ENCODE results near the gene KRTAP4-6. TPM values are rescaled to one million over a fixed set of nuclear protein-coding genes. Genes with fewer than 3 reads are reported as not detected.
"Not testable (repeated sequence)": the region's sequence is repeated elsewhere in the genome, so short reads cannot be mapped to it uniquely, and the experiment has no call there.

KRTAP4-6 gene
- polyA plus RNA-seq, 3 donors = not detected

DNA sequence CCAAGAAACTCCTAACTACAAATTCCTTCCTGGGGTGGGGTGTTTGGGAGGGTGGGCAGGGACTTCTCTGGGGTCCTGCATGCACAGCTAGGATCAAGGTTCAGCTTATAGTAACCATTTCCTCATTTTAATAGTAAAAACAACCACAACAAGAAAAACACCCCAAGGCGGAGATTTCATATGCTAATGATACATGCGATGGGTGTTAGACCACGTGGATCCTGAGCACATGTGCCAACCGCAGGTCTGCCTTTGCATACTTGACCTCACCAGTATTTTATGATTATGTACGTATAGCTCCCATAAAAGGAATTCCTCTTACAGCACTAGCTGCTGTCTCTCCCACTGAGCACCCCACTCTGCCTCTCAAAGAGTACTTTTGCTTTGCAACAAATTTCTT lies 24.0 kb downstream of the KRTAP4-6 start:
- no peak for DNase-seq (ENCODE audit: extremely low read depth in 1 of 11, low read depth in 9 of 11, low spot score in 4 of 11)

DNA sequence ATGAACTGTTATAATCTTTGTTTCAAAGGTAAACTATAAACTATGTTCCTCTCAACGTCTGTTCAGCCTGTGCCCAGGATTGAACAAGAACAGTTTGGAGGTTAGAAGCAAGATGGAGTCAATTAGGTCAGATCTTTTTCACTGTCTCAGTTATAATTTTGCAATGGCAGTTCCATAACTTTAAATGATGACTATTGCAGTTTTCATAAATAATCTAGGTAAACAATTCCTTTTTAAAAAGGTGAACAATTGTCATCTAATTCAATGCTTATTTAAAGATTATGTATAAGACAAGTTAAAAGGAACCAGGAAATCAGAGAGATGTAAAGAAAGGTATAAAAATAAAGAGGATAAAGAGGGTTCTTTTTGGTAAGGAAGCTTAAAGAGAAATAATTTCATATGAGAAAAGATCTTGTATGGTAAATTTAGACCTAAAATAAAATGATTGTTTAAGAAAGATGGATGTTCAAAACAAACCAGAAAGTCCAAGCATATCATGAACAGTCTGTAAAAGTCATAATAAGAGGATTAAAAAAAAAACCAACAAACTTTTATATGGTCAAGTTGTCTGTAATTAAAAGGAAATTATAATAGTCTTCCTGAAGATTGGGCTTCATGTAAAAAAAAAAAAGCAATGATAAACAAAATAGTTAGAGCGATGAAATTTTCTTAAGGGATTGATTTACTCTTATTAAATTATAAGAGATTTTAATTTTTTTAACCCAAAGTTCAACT lies 29.0 kb downstream of the KRTAP4-6 start:
- no peak for DNase-seq (ENCODE audit: extremely low read depth in 1 of 11, low read depth in 9 of 11, low spot score in 4 of 11)

DNA sequence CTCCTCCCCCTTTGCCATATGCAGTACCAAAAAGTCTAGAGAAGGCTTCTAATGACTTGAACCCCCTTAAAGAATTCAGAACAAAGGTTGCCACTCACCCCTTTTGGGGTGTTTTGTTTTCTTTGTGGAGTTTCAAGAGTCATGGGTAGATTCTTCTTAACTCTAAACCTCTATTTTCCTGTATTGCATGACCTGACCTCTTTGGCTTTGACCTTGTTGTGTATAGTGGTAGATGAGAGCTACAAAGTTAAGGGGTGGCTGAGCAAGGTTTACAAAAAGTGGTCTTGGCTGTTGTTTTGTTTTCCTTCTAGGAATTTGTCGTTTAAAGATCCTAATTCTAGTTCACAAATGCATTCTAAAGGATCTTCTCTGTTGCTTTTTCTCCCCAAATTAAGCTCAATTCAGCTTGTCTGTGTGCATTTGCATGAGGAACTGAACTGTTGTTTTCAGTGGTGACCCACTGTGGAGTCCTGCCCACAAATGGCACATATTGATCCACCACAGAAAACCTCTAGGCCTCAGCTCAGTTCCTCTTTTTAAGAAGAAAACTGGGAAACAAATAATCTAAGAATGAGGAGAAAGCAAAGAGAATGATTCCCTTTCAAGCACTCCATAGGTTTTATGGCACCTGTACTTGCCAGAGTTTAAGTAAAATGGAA lies 31.5 kb downstream of the KRTAP4-6 start:
- not testable (repeated sequence) for DNase-seq (ENCODE audit: extremely low read depth in 1 of 11, low read depth in 9 of 11, low spot score in 4 of 11)

DNA sequence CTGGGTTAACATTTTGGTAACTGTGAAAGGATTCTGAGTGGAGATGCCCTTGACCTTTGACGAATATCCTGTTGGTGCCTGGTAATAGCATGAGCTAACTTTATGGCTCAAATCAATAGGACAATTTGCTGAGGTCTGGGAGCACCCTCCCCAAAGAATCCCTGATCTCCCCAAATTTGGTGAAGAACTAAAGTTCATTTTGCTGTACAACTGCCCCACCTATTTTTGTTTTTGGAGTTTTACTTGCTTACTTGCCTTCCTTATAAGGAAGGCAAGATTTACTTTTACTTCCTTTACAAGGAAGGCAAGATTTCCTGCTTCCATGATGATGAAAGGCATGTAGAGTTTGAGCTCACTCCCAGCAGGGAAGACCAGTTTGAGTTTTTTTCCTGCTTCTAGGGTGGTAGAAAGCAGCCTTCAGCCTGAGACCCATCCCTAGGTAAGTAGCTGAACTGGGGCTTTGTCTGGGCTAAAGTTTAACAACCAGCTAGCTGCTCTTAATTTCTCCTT lies 32.3 kb downstream of the KRTAP4-6 start:
- no peak for DNase-seq (ENCODE audit: extremely low read depth in 1 of 11, low read depth in 9 of 11, low spot score in 4 of 11)

DNA sequence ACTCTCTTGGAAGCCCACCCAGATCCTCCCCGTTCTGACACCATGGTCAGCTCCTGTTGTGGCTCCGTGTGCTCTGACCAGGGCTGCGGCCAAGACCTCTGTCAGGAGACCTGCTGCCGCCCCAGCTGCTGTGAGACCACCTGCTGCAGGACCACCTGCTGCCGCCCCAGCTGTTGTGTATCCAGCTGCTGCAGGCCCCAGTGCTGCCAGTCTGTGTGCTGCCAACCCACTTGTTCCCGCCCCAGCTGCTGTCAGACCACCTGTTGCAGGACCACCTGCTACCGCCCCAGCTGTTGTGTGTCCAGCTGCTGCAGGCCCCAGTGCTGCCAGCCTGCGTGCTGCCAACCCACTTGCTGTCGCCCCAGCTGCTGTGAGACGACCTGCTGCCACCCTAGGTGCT lies 35.0 kb downstream of the KRTAP4-6 start, which contains the start of gene KRTAP4-9:
Gene KRTAP4-9 (plus strand): TSS at position 43 of the 400 bp plus-strand sequence. CDS start 0 bp downstream, at position 43.
- DNase-seq (ENCODE audit: extremely low read depth in 1 of 11, low read depth in 9 of 11, low spot score in 4 of 11) = not testable (repeated sequence)

DNA sequence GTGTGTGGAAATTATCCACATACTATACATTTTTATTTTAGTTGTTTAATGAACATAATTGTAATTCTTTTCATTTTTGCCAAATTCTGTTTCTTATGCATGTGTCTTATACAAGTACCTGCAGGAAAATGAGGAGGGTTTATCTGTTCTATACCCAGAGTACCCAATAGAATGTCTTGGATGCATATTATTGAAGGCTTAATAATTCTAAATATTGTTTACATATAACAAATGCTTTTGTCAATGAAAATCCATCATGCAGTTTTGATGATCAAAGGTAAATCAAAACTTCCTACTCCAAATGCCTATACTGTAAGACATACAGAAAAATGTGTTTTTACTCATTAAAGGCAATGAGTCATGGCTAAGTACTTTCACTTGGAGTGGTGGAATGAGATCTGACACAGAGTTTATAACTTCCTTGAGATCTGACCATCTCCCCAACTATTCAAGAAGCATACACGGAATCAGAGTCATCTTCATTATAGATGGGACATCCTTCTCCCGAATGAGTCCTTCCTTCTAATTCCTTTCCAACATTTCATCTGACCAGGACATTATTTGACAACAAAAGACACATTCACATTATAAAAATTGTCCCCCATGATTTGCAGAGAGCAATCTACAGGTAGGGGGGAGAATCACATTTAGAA lies 35.8 kb downstream of the KRTAP4-6 start:
- DNase-seq (ENCODE audit: extremely low read depth in 1 of 11, low read depth in 9 of 11, low spot score in 4 of 11) = not testable (repeated sequence)

DNA sequence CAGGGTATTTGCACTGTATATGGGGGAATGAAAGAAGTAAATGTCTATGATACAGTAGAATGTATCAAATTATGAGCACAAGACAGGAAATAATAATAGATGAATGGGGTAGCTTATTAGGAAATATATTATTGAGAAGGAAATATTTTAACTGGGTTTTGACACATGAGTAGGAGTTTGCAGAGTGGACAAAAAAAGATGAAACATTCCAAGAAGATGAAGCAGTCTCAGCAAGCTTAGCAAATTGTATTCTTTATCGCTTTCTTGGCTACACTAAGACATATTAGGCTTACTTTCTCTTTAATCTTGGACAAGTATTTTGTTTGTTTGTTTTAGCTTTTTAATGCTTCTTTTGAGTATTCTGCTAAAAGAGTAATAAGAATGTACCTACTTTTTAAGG lies 36.4 kb downstream of the KRTAP4-6 start:
- DNase-seq (ENCODE audit: extremely low read depth in 1 of 11, low read depth in 9 of 11, low spot score in 4 of 11) = no peak

DNA sequence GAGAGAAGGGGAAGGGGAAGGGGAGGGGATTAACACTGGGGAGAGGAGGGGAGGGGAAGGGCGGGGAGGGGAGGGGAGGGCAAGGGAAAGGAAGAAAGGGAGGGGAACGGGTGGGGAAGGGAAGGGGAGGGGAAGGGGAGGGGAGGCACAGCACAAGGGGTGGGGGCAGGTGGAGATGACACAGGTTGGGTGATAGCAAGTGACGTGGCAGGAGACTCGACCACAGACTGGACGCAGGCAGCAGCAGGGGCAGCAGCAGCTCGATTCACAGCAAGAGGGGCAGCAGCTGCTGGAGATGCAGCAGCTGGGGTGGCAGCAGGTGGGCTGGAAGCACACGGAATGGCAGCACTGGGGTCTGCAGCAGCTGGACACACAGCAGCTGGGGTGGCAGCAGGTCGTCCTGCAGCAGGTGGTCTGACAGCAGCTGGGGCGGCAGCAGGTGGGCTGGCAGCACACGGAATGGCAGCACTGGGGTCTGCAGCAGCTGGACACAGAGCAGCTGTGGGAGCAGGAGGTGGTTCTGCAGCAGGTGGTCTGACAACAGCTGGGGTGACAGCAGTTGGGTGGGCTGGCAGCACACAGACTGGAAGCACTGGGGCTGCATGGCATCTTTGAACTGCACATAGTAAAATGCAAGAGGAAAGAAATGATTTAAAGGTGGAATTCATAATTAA lies 38.6 kb downstream of the KRTAP4-6 start, which contains the start of gene KRTAP4-16:
Gene KRTAP4-16 (minus strand): TSS at position 624 of the 674 bp plus-strand sequence. CDS start 0 bp downstream, at position 624.
- DNase-seq (ENCODE audit: extremely low read depth in 1 of 11, low read depth in 9 of 11, low spot score in 4 of 11) = no peak

DNA sequence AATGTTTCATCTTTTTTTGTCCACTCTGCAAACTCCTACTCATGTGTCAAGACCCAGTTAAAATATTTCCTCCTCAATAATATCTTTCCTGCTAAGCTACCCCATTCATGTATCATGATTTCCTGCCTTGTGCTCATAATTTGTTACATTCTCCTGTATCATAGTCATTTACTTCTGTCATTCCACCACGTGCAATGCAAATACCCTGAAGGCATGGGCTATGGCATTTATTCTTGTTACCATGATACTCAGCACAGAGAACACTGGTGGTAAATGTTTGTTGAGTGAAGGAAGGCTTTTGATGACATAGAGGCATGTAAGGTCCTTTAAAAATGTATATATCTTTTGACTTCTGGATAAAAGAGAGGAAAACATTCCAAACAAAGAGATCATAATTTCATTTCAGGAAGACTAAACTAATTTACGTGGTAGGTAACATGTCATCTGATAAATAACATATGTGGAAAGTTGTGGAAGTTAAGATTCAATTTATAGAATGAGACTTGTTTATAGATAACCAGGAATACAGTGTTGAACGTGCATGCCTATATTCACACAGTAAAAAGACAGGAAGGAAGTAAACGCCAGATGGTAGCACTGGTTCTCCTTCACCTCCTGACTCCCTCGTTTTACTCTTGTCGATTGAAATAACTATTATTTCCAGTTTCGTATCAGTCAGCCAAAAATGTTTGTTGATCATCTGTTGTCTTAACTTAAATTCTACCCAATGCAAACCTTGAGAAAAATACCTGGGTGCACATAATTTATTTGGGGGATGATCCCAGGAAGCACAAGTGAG lies 40.5 kb downstream of the KRTAP4-6 start:
- not testable (repeated sequence) for DNase-seq (ENCODE audit: extremely low read depth in 1 of 11, low read depth in 9 of 11, low spot score in 4 of 11)

DNA sequence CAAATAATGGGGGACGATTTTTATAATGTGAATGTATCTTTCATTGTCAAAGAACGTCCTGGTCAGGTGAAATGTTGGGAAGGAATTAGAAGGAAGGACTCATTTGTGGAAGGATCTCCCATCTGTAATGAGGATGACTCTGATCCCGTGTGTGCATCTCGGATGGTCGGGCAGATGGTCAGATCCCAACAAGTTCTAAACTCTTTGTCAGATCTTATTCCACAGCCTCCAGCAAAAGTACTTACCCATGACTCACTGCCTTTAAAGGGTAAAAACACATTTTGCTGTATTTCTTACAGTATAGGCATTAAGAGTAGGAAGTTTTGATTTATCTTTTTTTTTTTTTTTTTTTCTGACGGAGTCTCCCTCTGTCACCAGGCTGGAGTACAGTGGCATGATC lies 41.9 kb downstream of the KRTAP4-6 start:
- DNase-seq (ENCODE audit: extremely low read depth in 1 of 11, low read depth in 9 of 11, low spot score in 4 of 11) = no peak

DNA sequence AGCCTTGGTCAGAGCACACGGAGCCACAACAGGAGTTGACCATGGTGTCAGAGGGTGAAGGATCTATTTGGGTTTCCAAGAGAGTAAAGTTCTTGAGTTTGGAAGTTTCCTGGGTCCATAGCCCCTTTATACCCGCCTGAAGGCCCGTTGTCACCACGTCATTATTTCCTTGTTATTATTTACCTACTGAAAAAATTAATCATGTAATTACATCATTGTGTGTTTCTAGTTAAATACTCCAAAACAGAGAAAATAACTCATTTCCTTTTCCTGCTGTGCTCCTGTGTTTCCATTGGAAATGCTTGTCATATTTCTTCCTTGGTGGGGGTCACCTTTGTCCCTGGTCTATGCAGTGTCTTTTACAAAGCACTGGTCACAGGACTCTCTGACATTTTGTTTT lies 42.3 kb downstream of the KRTAP4-6 start, which contains the start of gene KRTAP4-8:
Gene KRTAP4-8 (minus strand): TSS at position 101 of the 400 bp plus-strand sequence. CDS start 58 bp downstream, at position 43.
- no peak for DNase-seq (ENCODE audit: extremely low read depth in 1 of 11, low read depth in 9 of 11, low spot score in 4 of 11)

DNA sequence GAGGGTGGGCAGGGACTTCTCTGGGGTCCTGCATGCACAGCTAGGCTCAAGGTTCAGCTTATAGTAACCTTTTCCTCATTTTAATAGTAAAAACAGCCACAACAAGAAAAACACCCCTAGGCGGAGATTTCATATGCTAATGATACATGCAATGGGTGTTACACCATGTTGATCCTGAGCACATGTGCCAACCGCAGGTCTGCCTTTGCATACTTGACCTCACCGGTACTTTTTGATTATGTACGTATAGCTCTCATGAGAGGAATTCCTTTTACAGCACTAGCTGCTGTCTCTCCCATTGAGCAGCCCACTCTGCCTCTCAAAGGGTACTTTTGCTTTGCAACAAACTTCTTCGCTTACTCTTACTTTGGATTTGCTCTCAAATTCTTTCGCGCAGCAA lies 44.3 kb downstream of the KRTAP4-6 start:
- DNase-seq (ENCODE audit: extremely low read depth in 1 of 11, low read depth in 9 of 11, low spot score in 4 of 11) = no peak

Other genes starting within 250 kb of the KRTAP4-6 start
- gene KRT23, start 202.9 kb downstream of the KRTAP4-6 start, polyA plus RNA-seq (ENCODE audit: insufficient read length in 3 of 3) = 1 to 10 TPM in 1 of 3 donors, under 1 TPM in 2; 0.80 to 1.4 (median 0.94) TPM
- not detected for gene KRT39, start 173.6 kb downstream of the KRTAP4-6 start, polyA plus RNA-seq (ENCODE audit: insufficient read length in 3 of 3)
- gene KRT40, start 156.2 kb downstream of the KRTAP4-6 start, polyA plus RNA-seq (ENCODE audit: insufficient read length in 3 of 3) = not detected
- not detected for gene KRTAP3-3, start 146.4 kb downstream of the KRTAP4-6 start, polyA plus RNA-seq (ENCODE audit: insufficient read length in 3 of 3)
- gene KRTAP3-2, start 140.6 kb downstream of the KRTAP4-6 start, polyA plus RNA-seq (ENCODE audit: insufficient read length in 3 of 3) = not detected
- not detected for gene KRTAP3-1, start 131.4 kb downstream of the KRTAP4-6 start, polyA plus RNA-seq (ENCODE audit: insufficient read length in 3 of 3)
- gene KRTAP1-5, start 113.3 kb downstream of the KRTAP4-6 start, polyA plus RNA-seq (ENCODE audit: insufficient read length in 3 of 3) = not detected
- gene KRTAP1-4, start 110.3 kb downstream of the KRTAP4-6 start, polyA plus RNA-seq (ENCODE audit: insufficient read length in 3 of 3) = not detected
- not detected for gene KRTAP1-3, start 105.7 kb downstream of the KRTAP4-6 start, polyA plus RNA-seq (ENCODE audit: insufficient read length in 3 of 3)
- not detected for gene KRTAP1-1, start 99.1 kb downstream of the KRTAP4-6 start, polyA plus RNA-seq (ENCODE audit: insufficient read length in 3 of 3)
- not detected for gene KRTAP2-1, start 93.2 kb downstream of the KRTAP4-6 start, polyA plus RNA-seq (ENCODE audit: insufficient read length in 3 of 3)
- not detected for gene KRTAP2-2, start 85.3 kb downstream of the KRTAP4-6 start, polyA plus RNA-seq (ENCODE audit: insufficient read length in 3 of 3)
- gene KRTAP2-3, start 80.4 kb downstream of the KRTAP4-6 start, polyA plus RNA-seq (ENCODE audit: insufficient read length in 3 of 3) = not detected
- gene KRTAP2-4, start 74.7 kb downstream of the KRTAP4-6 start, polyA plus RNA-seq (ENCODE audit: insufficient read length in 3 of 3) = not detected
- gene KRTAP4-7, start 56.4 kb downstream of the KRTAP4-6 start, polyA plus RNA-seq (ENCODE audit: insufficient read length in 3 of 3) = not detected
- not detected for gene KRTAP4-8, start 42.4 kb downstream of the KRTAP4-6 start, polyA plus RNA-seq (ENCODE audit: insufficient read length in 3 of 3)
- not detected for gene KRTAP4-16, start 38.3 kb downstream of the KRTAP4-6 start, polyA plus RNA-seq (ENCODE audit: insufficient read length in 3 of 3)
- gene KRTAP4-9, start 35.2 kb downstream of the KRTAP4-6 start, polyA plus RNA-seq (ENCODE audit: insufficient read length in 3 of 3) = not detected
- not detected for gene KRTAP4-11, start 22.2 kb downstream of the KRTAP4-6 start, polyA plus RNA-seq (ENCODE audit: insufficient read length in 3 of 3)
- not detected for gene KRTAP4-12, start 16.4 kb downstream of the KRTAP4-6 start, polyA plus RNA-seq (ENCODE audit: insufficient read length in 3 of 3)
- not detected for gene KRTAP4-5, start 9.3 kb upstream of the KRTAP4-6 start, polyA plus RNA-seq (ENCODE audit: insufficient read length in 3 of 3)
- not detected for gene KRTAP4-4, start 20.2 kb upstream of the KRTAP4-6 start, polyA plus RNA-seq (ENCODE audit: insufficient read length in 3 of 3)
- not detected for gene KRTAP4-3, start 27.7 kb upstream of the KRTAP4-6 start, polyA plus RNA-seq (ENCODE audit: insufficient read length in 3 of 3)
- gene KRTAP4-2, start 37.7 kb upstream of the KRTAP4-6 start, polyA plus RNA-seq (ENCODE audit: insufficient read length in 3 of 3) = not detected
- gene KRTAP4-1, start 44.4 kb upstream of the KRTAP4-6 start, polyA plus RNA-seq (ENCODE audit: insufficient read length in 3 of 3) = not detected
- gene KRTAP9-1, start 49.3 kb upstream of the KRTAP4-6 start, polyA plus RNA-seq (ENCODE audit: insufficient read length in 3 of 3) = not detected
- gene KRTAP9-2, start 86.1 kb upstream of the KRTAP4-6 start, polyA plus RNA-seq (ENCODE audit: insufficient read length in 3 of 3) = not detected
- gene KRTAP9-3, start 91.9 kb upstream of the KRTAP4-6 start, polyA plus RNA-seq (ENCODE audit: insufficient read length in 3 of 3) = not detected
- gene KRTAP9-8, start 97.5 kb upstream of the KRTAP4-6 start, polyA plus RNA-seq (ENCODE audit: insufficient read length in 3 of 3) = not detected
- gene KRTAP9-4, start 109.1 kb upstream of the KRTAP4-6 start, polyA plus RNA-seq (ENCODE audit: insufficient read length in 3 of 3) = not detected
- gene KRTAP9-9, start 114.8 kb upstream of the KRTAP4-6 start, polyA plus RNA-seq (ENCODE audit: insufficient read length in 3 of 3) = not detected
- gene KRTAP9-6, start 124.8 kb upstream of the KRTAP4-6 start, polyA plus RNA-seq (ENCODE audit: insufficient read length in 3 of 3) = under 1 TPM in 1 of 3 donors, not detected in 2; 0.19 TPM
- gene KRTAP9-7, start 135.2 kb upstream of the KRTAP4-6 start, polyA plus RNA-seq (ENCODE audit: insufficient read length in 3 of 3) = not detected
- not detected for gene KRTAP29-1, start 162.3 kb upstream of the KRTAP4-6 start, polyA plus RNA-seq (ENCODE audit: insufficient read length in 3 of 3)
- not detected for gene KRTAP16-1, start 168.8 kb upstream of the KRTAP4-6 start, polyA plus RNA-seq (ENCODE audit: insufficient read length in 3 of 3)
- under 1 TPM in 1 of 3 donors, not detected in 2; 0.17 TPM for gene KRTAP17-1, start 175.2 kb upstream of the KRTAP4-6 start, polyA plus RNA-seq (ENCODE audit: insufficient read length in 3 of 3)
- gene KRT33A, start 210.3 kb upstream of the KRTAP4-6 start, polyA plus RNA-seq (ENCODE audit: insufficient read length in 3 of 3) = not detected
- not detected for gene KRT33B, start 229.3 kb upstream of the KRTAP4-6 start, polyA plus RNA-seq (ENCODE audit: insufficient read length in 3 of 3)
- gene KRT34, start 241.8 kb upstream of the KRTAP4-6 start, polyA plus RNA-seq (ENCODE audit: insufficient read length in 3 of 3) = not detected

All from renal cortex interstitium (tissue), 11 donors.